ENCODE data around the gene AFF3.

- no peak for TF ChIP-seq CTCF (IDR thresholded peaks at IDR 0.05)
- TF ChIP-seq POLR2A (IDR thresholded peaks at IDR 0.05) = no peak
These were observed 266.7 kb downstream of the AFF3 start for GRCh38 chr2:99875627-99876201.
